GM12878 (cell line): Measurements from ENCODE around the gene TNRC6C. TPM values are rescaled to one million over a fixed set of nuclear protein-coding genes. Genes with fewer than 3 reads are reported as not detected.

ENCODE experiments used
- ATAC-seq: fragments of 200-7000 bp; cut with Tn5 transposase; 3 replicates; pipeline ENCODE4 v1.9.1; 2020; ENCODE audit warnings: mild to moderate bottlenecking, moderate library complexity
- BruUV-seq: library from RNA; stranded (reverse); fragments of 400-500 nt; replicated peaks from 2 replicates; lab custom pipeline; 2021; lab: Mats Ljungman, UMichigan
- CTCF ChIA-PET: fragments of 300-600 bp; sonication (Branson Sonifier 250); formaldehyde crosslinking; extraction: SDS; loops from one replicate; lab custom pipeline; 2021; ENCODE audit warnings: inconsistent platforms; lab: Yijun Ruan, JAX
- POLR2A ChIA-PET: fragments of 350-600 bp; formaldehyde crosslinking; extraction: SDS; loops from one replicate; lab custom pipeline; 2021; ENCODE audit warnings: inconsistent platforms; lab: Charles Lee
- RAD21 ChIA-PET: fragments of 300-600 bp; sonication (Branson Sonifier 250); formaldehyde crosslinking; loops from one replicate; lab custom pipeline; 2023; ENCODE audit warnings: antibody characterized with exemption; ENCODE audit not compliant: unreplicated experiment; lab: Charles Lee
- SMC1A ChIA-PET: fragments of 300-600 bp; sonication (Branson Sonifier 250); formaldehyde crosslinking; loops from one replicate; lab custom pipeline; 2023; ENCODE audit not compliant: unreplicated experiment, uncharacterized antibody; lab: Charles Lee
- DNase-seq: peaks from one replicate; pipeline ENCODE4 v3.0.0-alpha.2; 2011; ENCODE audit warnings: low read depth, low spot score
- FAIRE-seq: peaks from 3 replicates; lab custom pipeline; 2011; peaks lifted over from hg19 to GRCh38; lab: Jason Lieb, UNC
- H2AFZ ChIP-seq: 2 replicates; pipeline ENCODE4 v1.6.0; 2011; ENCODE audit warnings: low read depth, low read length, control low read depth; ENCODE audit not compliant: control insufficient read depth
- H3K27ac ChIP-seq: 2 replicates; pipeline ENCODE4 v1.5.1; 2011; ENCODE audit warnings: control low read depth; ENCODE audit not compliant: control insufficient read depth, insufficient read depth
- H3K27me3 ChIP-seq, 2 experiments: replicated peaks in 1 of 2; 2 replicates each; pipeline versions ENCODE4 v1.6.0 to v1.6.1; 2011; ENCODE audit warnings: low read length in 1 of 2; ENCODE audit not compliant: control insufficient read depth in 2 of 2, insufficient read depth in 2 of 2
- H3K36me3 ChIP-seq, 2 experiments: 2 replicates each; pipeline ENCODE4 v1.5.1; 2011; ENCODE audit warnings: low read length in 1 of 2; ENCODE audit not compliant: control insufficient read depth in 2 of 2, insufficient read depth in 2 of 2
- H3K4me1 ChIP-seq: 2 replicates; pipeline ENCODE4 v1.6.1; 2011; ENCODE audit warnings: mild to moderate bottlenecking, low read length, moderate library complexity, mixed read lengths; ENCODE audit not compliant: control insufficient read depth, insufficient read depth
- H3K4me2 ChIP-seq: 2 replicates; pipeline ENCODE4 v1.6.0; 2011; ENCODE audit warnings: control low read depth; ENCODE audit not compliant: control insufficient read depth, insufficient read depth
- H3K4me3 ChIP-seq: fragments of 200-600 bp; sonication (generic); 2 replicates; pipeline ENCODE4 v1.5.1; 2016
- H3K79me2 ChIP-seq: 2 replicates; pipeline ENCODE4 v1.6.0; 2011; ENCODE audit warnings: low read length; ENCODE audit not compliant: control insufficient read depth, insufficient read depth
- H3K9ac ChIP-seq: 2 replicates; pipeline ENCODE4 v1.8.0; 2011; ENCODE audit warnings: low read length, control low read depth, mixed read lengths; ENCODE audit not compliant: control insufficient read depth, insufficient read depth
- H3K9me3 ChIP-seq: replicated peaks from 3 replicates; pipeline ENCODE4 v1.5.1; 2011; ENCODE audit warnings: mild to moderate bottlenecking, low read length; ENCODE audit not compliant: control insufficient read depth, insufficient read depth
- H4K20me1 ChIP-seq: 2 replicates; pipeline ENCODE4 v1.6.0; 2011; ENCODE audit not compliant: control insufficient read depth, insufficient read depth
- CBX3 ChIP-seq: fragments of 200-600 bp; sonication (generic); IDR thresholded peaks from 2 replicates; pipeline ENCODE4 v1.6.1; 2016; ENCODE audit warnings: low read depth, borderline replicate concordance
- ETV6 ChIP-seq, 2 experiments: fragments of 450-650 bp in 1 of 2; IDR thresholded peaks in 1 of 2; conservative IDR thresholded peaks in 1 of 2; 2 replicates each; pipeline ENCODE4 v1.6.1; 2014; ENCODE audit warnings: antibody characterized with exemption in 1 of 2, borderline replicate concordance in 1 of 2, low read depth in 1 of 2, mild to moderate bottlenecking in 1 of 2, moderate library complexity in 1 of 2
- EZH2 ChIP-seq: IDR thresholded peaks from 2 replicates; pipeline ENCODE4 v1.6.1; 2012; ENCODE audit warnings: low read depth, mild to moderate bottlenecking, control low read depth, inconsistent platforms, low read length, borderline replicate concordance; ENCODE audit not compliant: control insufficient read depth
- HSF1 ChIP-seq: fragments of 150-350 bp; IDR thresholded peaks from 2 replicates; pipeline ENCODE4 v1.6.1; 2014; ENCODE audit warnings: mild to moderate bottlenecking, low read depth, low read length
- NR2F1 ChIP-seq: fragments of 450-650 bp; conservative IDR thresholded peaks from 2 replicates; pipeline ENCODE4 v1.6.1; 2017; ENCODE audit warnings: mild to moderate bottlenecking
- SP1 ChIP-seq: IDR thresholded peaks from one replicate; pipeline ENCODE4 v1.6.1; 2011; ENCODE audit warnings: low read depth, low read length
- ZZZ3 ChIP-seq: IDR thresholded peaks from 2 replicates; pipeline ENCODE4 v1.6.1; 2011; ENCODE audit warnings: low read depth; ENCODE audit not compliant: control insufficient read depth, insufficient read length
- WGBS: methylation state at CpG from one replicate; pipeline ENCODE4 v1.1.6; 2016; ENCODE audit warnings: low lambda C conversion rate; ENCODE audit not compliant: insufficient replicate concordance, insufficient coverage; ENCODE audit errors: missing lambda C conversion rate; 5-methylcytosine and 5-hydroxymethylcytosine counted together
- in situ Hi-C: fragments of 300-500 bp; cut with MboI; formaldehyde crosslinking; loops from 9 replicates; pipeline ENCODE4 v1.14.3; 2018; ENCODE audit warnings: mixed read lengths
- intact Hi-C: fragments of 100-400 bp; cut with micrococcal nuclease; formaldehyde crosslinking; loops from one replicate; pipeline ENCODE4 v1.14.2; 2022; ENCODE audit not compliant: unreplicated experiment
- polyA plus RNA-seq, 11 experiments: library from polyadenylated mRNA; depleted of rRNA in 4 of 11; unstranded in 6 of 11; stranded (reverse) in 5 of 11; fragments of >200 nt; fragmentation: Nextera tagmentation in 4 of 11; fragmentation: Illumina TruSeq in 1 of 11; extraction: Ambion mirVana in 4 of 11; extraction: Trizol in 1 of 11; gene quantifications; 1 replicate in 1 of 11; 2 replicates in 10 of 11; pipeline versions ENCODE4 v1.2.1 to v1.2.3, GENCODE V29; 2011 to 2016; ENCODE audit warnings: inconsistent platforms in 2 of 11, missing spikeins in 2 of 11, low read depth in 1 of 11
- total RNA-seq, 4 experiments: library from RNA; depleted of rRNA in 3 of 4; stranded (reverse); fragments of >200 nt in 3 of 4; fragmentation: Illumina TruSeq in 1 of 4; extraction: Trizol in 1 of 4; gene quantifications; 2 replicates each; pipeline versions ENCODE4 v1.2.1 to v1.2.3, GENCODE V29; 2013 to 2021

TNRC6C gene
- total and polyA plus RNA-seq, 10 of the 15 experiments (the other 5 are each of a cell fraction or from before 2014, with no cell fraction given): 0.40 to 6.1 (median 0.96) TPM

- no peak for TF ChIP-seq EZH2
- no peak for TF ChIP-seq ETV6 (conservative IDR thresholded peaks at IDR 0.05 in 1 of 2, IDR thresholded peaks at IDR 0.05 in 1 of 2; ENCODE audit: borderline replicate concordance in 1 of 2, low read depth in 1 of 2)
- no peak for TF ChIP-seq HSF1
- no peak for TF ChIP-seq ZZZ3
- TF ChIP-seq SP1: no peak
These were observed 149.6 kb downstream of the TNRC6C start (continued) for GRCh38 chr17:78107976-78108725.

- intact Hi-C loops (no loop called here), in situ Hi-C loops (no loop called here)
- ChIA-PET POLR2A (interaction anchor here (0.6 to 1.0 kb wide), 2 partner anchors 67 to 146 kb away, joined by 3 read pairs; no protein-coding TSS in a partner anchor), CTCF (interaction anchor here (0.6 to 1.5 kb wide), 5 partner anchors 13 to 88 kb away, joined by 3 to 4 read pairs (median 4); no protein-coding TSS in a partner anchor), RAD21 (interaction anchor here (1.1 to 1.3 kb wide), 2 partner anchors 36 to 129 kb away, joined by 3 read pairs; no protein-coding TSS in a partner anchor), SMC1A (interaction anchor here (0.5 to 1.4 kb wide), 3 partner anchors 24 to 97 kb away, joined by 3 to 5 read pairs (median 4); no protein-coding TSS in a partner anchor)
- Histone ChIP-seq H3K79me2 (peaks cover 2% of the 10 kb centered on the region), H3K9ac (no peak overlapping the region), H2AFZ (no peak overlapping the region), H3K27me3 (no peaks in the 10 kb centered on the region), H3K4me2 (no peak overlapping the region), H4K20me1 (no peaks in the 10 kb centered on the region), H3K9me3 (no peaks in the 10 kb centered on the region), H3K36me3 (peaks cover 21 to 27% of the 10 kb centered on the region in 2 experiments), H3K4me3 (no peak overlapping the region), H3K4me1 (peaks cover 13% of the 10 kb centered on the region), H3K27ac (no peak overlapping the region)
- WGBS: 83% methylated on average over 18 of the region's 18 CpGs
- DNase-seq (no peak), FAIRE-seq (no peak), ATAC-seq (no peak)
- TF ChIP-seq CBX3: no peak
- 0 out of 2 replicates have a peak, but pooled peaks have one; percentile 17 for TF ChIP-seq NR2F1
- no TSS peak for BruUV-seq
These were observed 150.4 kb downstream of the TNRC6C start for GRCh38 chr17:78108726-78109488.
